Measurements from ENCODE around the gene TMUB1. TPM values are rescaled to one million over a fixed set of nuclear protein-coding genes. Genes with fewer than 3 reads are reported as not detected.
A peak's percentile ranks its signal among the peaks of the same experiment; 100 is the strongest.

TMUB1 gene
- total and polyA plus RNA-seq, 2 donors (not counting 3 experiments of a cell fraction or from before 2014, with no cell fraction given): 41.3 to 45.3 TPM

- intact Hi-C loops (cut with micrococcal nuclease) (loop anchor here (2.0 kb wide), 1 partner anchor 49 kb away; no protein-coding TSS in a partner anchor), dilution Hi-C loops (cut with MboI; ENCODE audit: extremely low pct_ligation_motif_present, low sequenced_read_pairs) (no loop called here)
- ChIA-PET POLR2A (interaction anchor here (0.6 kb wide), 1 partner anchor 701 kb away, joined by 7 read pairs; no protein-coding TSS in a partner anchor), CTCF (interaction anchor here (0.7 to 4.5 kb wide), 9 partner anchors 16 to 104 kb away, joined by 3 to 29 read pairs (median 5); partner anchors contain the start of gene ABCB8)
- peak overlapping the region; percentile 94 for H3K4me2 ChIP-seq (ENCODE audit: insufficient read depth, low read length)
- no peak overlapping the region for H2AFZ ChIP-seq (ENCODE audit: low read depth, low read length)
- H3K9ac ChIP-seq (replicated peaks; ENCODE audit: extremely low read depth, insufficient read depth, low read length): peak overlapping the region; percentile 78
- peaks cover 0 to 4% of the 10 kb centered on the region in 2 experiments for H3K36me3 ChIP-seq (ENCODE audit: control insufficient read depth in 2 of 2, extremely low read depth in 1 of 2, insufficient read depth in 2 of 2, low read length in 2 of 2)
- H3K79me2 ChIP-seq (ENCODE audit: control insufficient read depth, insufficient read depth, low read length): peaks cover 59% of the 10 kb centered on the region
- peak; percentile 39 for DNase-seq (ENCODE audit: low read depth, low spot score)
- no peaks in the 10 kb centered on the region for H4K20me1 ChIP-seq (replicated peaks; ENCODE audit: control insufficient read depth, extremely low read depth, insufficient read depth, low read length)
- peak overlapping the region; percentile 81 to 96 (median 82) for H3K4me3 ChIP-seq (replicated peaks in 1 of 3; ENCODE audit: insufficient read depth in 1 of 3, low read depth in 1 of 3, low read length in 3 of 3)
- H3K9me3 ChIP-seq (replicated peaks; ENCODE audit: control insufficient read depth, insufficient read depth, low read length): no peaks in the 10 kb centered on the region
- peak; percentile 38 for FAIRE-seq
- peaks cover 50% of the 10 kb centered on the region for H3K4me1 ChIP-seq (ENCODE audit: control insufficient read depth, extremely low read depth, insufficient read depth, low read length)
- H3K27me3 ChIP-seq (ENCODE audit: control insufficient read depth in 2 of 2, insufficient read depth in 2 of 2, low read length in 2 of 2): no peaks in the 10 kb centered on the region
- H3K9me1 ChIP-seq (replicated peaks; ENCODE audit: control insufficient read depth, extremely low read depth, insufficient read depth, low read length): no peaks in the 10 kb centered on the region
- BruUV-seq (replicated peaks): TSS peak; percentile 62
- no peak for TF ChIP-seq GATA2 (IDR thresholded peaks at IDR 0.05; ENCODE audit: insufficient read depth, insufficient read length, low read depth, low read length)
- no peak for TF ChIP-seq FOS (IDR thresholded peaks at IDR 0.05; ENCODE audit: borderline replicate concordance, insufficient read depth, low read length)
- H3K27ac ChIP-seq (ENCODE audit: insufficient read depth, low read depth, low read length): peak overlapping the region; percentile 98
Measured at GRCh38 chr7:151088019-151088855, 4.9 kb upstream of the TMUB1 start.

DNA sequence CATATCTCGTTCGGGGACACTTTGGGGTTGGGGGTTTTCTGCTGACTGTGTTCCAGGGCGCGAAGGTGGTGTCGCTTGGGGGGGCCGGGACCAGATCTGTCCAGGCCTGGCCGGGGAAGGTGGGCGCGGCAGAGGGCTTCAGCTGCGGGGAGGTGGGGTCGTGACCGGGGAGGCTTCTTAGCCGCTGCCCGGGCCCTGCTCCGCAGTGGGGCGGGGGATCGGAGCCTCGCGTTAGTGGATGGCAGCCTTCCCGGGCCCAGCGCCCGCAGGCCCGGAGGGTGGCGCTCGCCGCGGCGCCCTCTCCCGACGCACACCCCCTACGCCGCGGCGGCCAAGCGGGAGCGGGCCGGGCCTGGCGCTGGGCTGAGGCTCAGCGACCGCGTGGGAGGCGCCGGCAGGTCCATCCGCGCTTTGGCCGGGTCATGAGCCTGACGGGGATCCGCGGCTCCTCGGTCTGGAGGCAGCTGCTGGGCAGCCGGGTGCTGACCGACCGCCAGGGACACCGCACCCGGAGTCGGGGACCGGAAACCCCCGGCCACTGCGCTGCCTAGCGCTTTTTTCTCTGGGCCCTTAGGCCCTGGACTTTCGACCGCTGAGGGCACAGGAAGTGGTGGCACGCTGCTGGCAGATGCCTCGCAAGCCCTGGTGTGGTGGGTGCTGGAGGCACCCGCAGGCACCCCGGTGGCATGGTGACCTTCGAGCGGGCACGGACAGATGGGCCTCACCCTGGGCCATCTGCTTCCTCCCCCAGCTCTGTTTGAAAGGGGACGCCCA, 4.1 kb upstream of the TMUB1 start:
- Histone ChIP-seq H2AFZ (ENCODE audit: low read depth, low read length) (no peak overlapping the region), H3K9me3 (replicated peaks; ENCODE audit: control insufficient read depth, insufficient read depth, low read length) (no peaks in the 10 kb centered on the region), H3K4me3 (replicated peaks in 1 of 3; ENCODE audit: insufficient read depth in 1 of 3, low read depth in 1 of 3, low read length in 3 of 3) (peak overlapping the region; percentile 81 to 96 (median 82)), H3K27me3 (ENCODE audit: control insufficient read depth in 2 of 2, insufficient read depth in 2 of 2, low read length in 2 of 2) (no peaks in the 10 kb centered on the region), H3K79me2 (ENCODE audit: control insufficient read depth, insufficient read depth, low read length) (peaks cover 55% of the 10 kb centered on the region), H3K4me1 (ENCODE audit: control insufficient read depth, extremely low read depth, insufficient read depth, low read length) (peaks cover 53% of the 10 kb centered on the region), H3K4me2 (ENCODE audit: insufficient read depth, low read length) (peak overlapping the region; percentile 94), H3K36me3 (ENCODE audit: control insufficient read depth in 2 of 2, extremely low read depth in 1 of 2, insufficient read depth in 2 of 2, low read length in 2 of 2) (peaks cover 0 to 4% of the 10 kb centered on the region in 2 experiments), H3K27ac (ENCODE audit: insufficient read depth, low read depth, low read length) (peak overlapping the region; percentile 98), H4K20me1 (replicated peaks; ENCODE audit: control insufficient read depth, extremely low read depth, insufficient read depth, low read length) (no peaks in the 10 kb centered on the region), H3K9ac (replicated peaks; ENCODE audit: extremely low read depth, insufficient read depth, low read length) (peak overlapping the region; percentile 78), H3K9me1 (replicated peaks; ENCODE audit: control insufficient read depth, extremely low read depth, insufficient read depth, low read length) (no peaks in the 10 kb centered on the region)
- TF ChIP-seq MYC (IDR thresholded peaks at IDR 0.05; ENCODE audit: low read depth, low read length) (no peak), POLR2AphosphoS5 (IDR thresholded peaks at IDR 0.05; ENCODE audit: insufficient read depth, low read depth, low read length) (peak; percentile 46), EZH2 (IDR thresholded peaks at IDR 0.05; ENCODE audit: borderline replicate concordance, low read depth, low read length, severe bottlenecking) (no peak), JUN (IDR thresholded peaks at IDR 0.05; ENCODE audit: borderline replicate concordance, insufficient read depth, insufficient read length, low read depth) (no peak), GATA2 (IDR thresholded peaks at IDR 0.05; ENCODE audit: insufficient read depth, insufficient read length, low read depth, low read length) (no peak), POLR2A (IDR thresholded peaks at IDR 0.05; ENCODE audit: low read depth, low read length) (peak; percentile 54), FOS (IDR thresholded peaks at IDR 0.05; ENCODE audit: borderline replicate concordance, insufficient read depth, low read length) (no peak), MAX (IDR thresholded peaks at IDR 0.05; ENCODE audit: insufficient read depth, insufficient read length) (no peak)
- TF ChIP-seq, protein P1, sequence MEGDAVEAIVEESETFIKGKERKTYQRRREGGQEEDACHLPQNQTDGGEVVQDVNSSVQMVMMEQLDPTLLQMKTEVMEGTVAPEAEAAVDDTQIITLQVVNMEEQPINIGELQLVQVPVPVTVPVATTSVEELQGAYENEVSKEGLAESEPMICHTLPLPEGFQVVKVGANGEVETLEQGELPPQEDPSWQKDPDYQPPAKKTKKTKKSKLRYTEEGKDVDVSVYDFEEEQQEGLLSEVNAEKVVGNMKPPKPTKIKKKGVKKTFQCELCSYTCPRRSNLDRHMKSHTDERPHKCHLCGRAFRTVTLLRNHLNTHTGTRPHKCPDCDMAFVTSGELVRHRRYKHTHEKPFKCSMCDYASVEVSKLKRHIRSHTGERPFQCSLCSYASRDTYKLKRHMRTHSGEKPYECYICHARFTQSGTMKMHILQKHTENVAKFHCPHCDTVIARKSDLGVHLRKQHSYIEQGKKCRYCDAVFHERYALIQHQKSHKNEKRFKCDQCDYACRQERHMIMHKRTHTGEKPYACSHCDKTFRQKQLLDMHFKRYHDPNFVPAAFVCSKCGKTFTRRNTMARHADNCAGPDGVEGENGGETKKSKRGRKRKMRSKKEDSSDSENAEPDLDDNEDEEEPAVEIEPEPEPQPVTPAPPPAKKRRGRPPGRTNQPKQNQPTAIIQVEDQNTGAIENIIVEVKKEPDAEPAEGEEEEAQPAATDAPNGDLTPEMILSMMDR (IDR thresholded peaks at IDR 0.05; ENCODE audit: extremely low read depth in 1 of 2, insufficient read depth in 1 of 2, low read depth in 1 of 2, low read length in 2 of 2): peak in 1 of 2 donors; percentile 33
- BruUV-seq (replicated peaks): no TSS peak
- FAIRE-seq (no peak), DNase-seq (ENCODE audit: low read depth, low spot score) (peak; percentile 44)
- dilution Hi-C loops (cut with MboI; ENCODE audit: extremely low pct_ligation_motif_present, low sequenced_read_pairs) (no loop called here), intact Hi-C loops (cut with micrococcal nuclease) (loop anchor here (2.0 kb wide), 1 partner anchor 49 kb away; no protein-coding TSS in a partner anchor)
- ChIA-PET CTCF (interaction anchor here (1.1 to 4.5 kb wide), 6 partner anchors 17 to 103 kb away, joined by 3 to 29 read pairs (median 4); no protein-coding TSS in a partner anchor), POLR2A (no interaction called here)

Measured in endothelial cell of umbilical vein (primary cell).